ENCODE results near the gene SNX19. TPM values are rescaled to one million over a fixed set of nuclear protein-coding genes. Genes with fewer than 3 reads are reported as not detected.

Gene SNX19
- total RNA-seq, 4 donors from 2014 or later: 89.8 to 193 (median 137) TPM

DNA sequence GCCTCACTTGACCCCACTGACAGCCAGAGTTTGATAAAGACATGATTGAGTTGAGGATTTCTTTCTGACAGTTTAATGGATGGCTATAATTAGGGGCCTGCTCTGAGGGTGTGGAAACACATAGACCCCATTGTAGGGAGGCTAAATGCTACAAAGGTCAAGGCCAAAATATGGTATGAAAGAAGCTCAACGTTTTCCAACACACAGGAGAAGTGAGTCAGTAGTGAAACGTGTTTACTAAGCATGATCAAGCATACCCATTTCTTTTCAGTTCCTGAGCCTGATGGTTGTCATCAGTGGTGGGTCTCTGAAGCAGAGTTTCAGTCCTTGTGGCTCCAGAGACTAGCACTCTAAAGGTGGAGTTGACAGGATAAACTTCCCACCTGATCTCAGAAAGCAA is 69.7 kb downstream of the SNX19 start:
- TF ChIP-seq POLR2A (IDR thresholded peaks at IDR 0.05) (no peak), EP300 (IDR thresholded peaks at IDR 0.05; ENCODE audit: low read depth) (no peak), POLR2AphosphoS5 (IDR thresholded peaks at IDR 0.05) (no peak)
- TF ChIP-seq, protein P1, sequence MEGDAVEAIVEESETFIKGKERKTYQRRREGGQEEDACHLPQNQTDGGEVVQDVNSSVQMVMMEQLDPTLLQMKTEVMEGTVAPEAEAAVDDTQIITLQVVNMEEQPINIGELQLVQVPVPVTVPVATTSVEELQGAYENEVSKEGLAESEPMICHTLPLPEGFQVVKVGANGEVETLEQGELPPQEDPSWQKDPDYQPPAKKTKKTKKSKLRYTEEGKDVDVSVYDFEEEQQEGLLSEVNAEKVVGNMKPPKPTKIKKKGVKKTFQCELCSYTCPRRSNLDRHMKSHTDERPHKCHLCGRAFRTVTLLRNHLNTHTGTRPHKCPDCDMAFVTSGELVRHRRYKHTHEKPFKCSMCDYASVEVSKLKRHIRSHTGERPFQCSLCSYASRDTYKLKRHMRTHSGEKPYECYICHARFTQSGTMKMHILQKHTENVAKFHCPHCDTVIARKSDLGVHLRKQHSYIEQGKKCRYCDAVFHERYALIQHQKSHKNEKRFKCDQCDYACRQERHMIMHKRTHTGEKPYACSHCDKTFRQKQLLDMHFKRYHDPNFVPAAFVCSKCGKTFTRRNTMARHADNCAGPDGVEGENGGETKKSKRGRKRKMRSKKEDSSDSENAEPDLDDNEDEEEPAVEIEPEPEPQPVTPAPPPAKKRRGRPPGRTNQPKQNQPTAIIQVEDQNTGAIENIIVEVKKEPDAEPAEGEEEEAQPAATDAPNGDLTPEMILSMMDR (IDR thresholded peaks at IDR 0.05): no peak
- in situ Hi-C loops (cut with MboI; ENCODE audit: low pct_ligation_motif_present in 1 of 4, low pct_unique_long_range_greater_than_20kb in 1 of 4, low sequenced_read_pairs in 3 of 4): no loop called here
- H3K4me3 ChIP-seq: no peak overlapping the region
- H3K27me3 ChIP-seq: no peaks in the 10 kb centered on the region
- no peaks in the 10 kb centered on the region for H3K36me3 ChIP-seq
- H3K4me1 ChIP-seq: no peaks in the 10 kb centered on the region
- DNase-seq: no peak
- intact Hi-C loops (cut with DNase I; ENCODE audit: low total_unique reads): no loop called here
- no peaks in the 10 kb centered on the region for H3K9me3 ChIP-seq
- 63 to 64% methylated on average over 2 of the region's 2 CpGs for WGBS, 2 donors (ENCODE audit: low coverage in 1 of 2)
- H3K27ac ChIP-seq: no peak overlapping the region

- intact Hi-C loops (cut with DNase I; ENCODE audit: low total_unique reads): no loop called here
- H3K27me3 ChIP-seq: no peaks in the 10 kb centered on the region
These were observed 74.3 kb downstream of the SNX19 start for GRCh38 chr11:130842001-130842400.

DNA sequence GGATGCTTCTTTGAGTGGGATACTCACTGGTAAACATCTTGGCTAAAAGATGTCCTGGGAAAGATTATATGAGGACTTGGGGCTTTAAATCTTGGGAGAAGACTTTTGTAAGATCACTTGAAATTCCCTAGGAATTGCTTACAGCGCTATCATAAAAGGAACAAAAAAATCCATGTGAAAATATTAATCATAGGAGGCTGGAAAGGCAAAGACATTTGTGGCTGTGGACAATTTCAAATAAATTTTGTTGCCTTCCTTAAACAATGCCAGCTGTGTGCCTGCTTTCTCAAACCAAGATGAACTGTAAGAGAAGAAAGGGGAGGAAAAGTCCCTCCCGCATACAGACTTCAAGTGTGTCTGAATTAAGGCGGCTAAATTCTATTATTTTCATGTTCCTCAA is 75.6 kb downstream of the SNX19 start:
- no peak for DNase-seq
- in situ Hi-C loops (cut with MboI; ENCODE audit: low pct_ligation_motif_present in 1 of 4, low pct_unique_long_range_greater_than_20kb in 1 of 4, low sequenced_read_pairs in 3 of 4): no loop called here
- 46 to 71% methylated on average over 3 of the region's 3 CpGs for WGBS, 2 donors (ENCODE audit: low coverage in 1 of 2)

More at GRCh38 chr11:130842001-130842400, 74.3 kb downstream of the SNX19 start:
- TF ChIP-seq POLR2A (IDR thresholded peaks at IDR 0.05) (no peak), POLR2AphosphoS5 (IDR thresholded peaks at IDR 0.05) (no peak), EP300 (IDR thresholded peaks at IDR 0.05; ENCODE audit: low read depth) (no peak)
- TF ChIP-seq, protein P1 (IDR thresholded peaks at IDR 0.05): no peak
- Histone ChIP-seq H3K27ac (no peak overlapping the region), H3K4me1 (peaks cover 0 to 11% (median 0%) of the 10 kb centered on the region in 4 donors), H3K36me3 (no peaks in the 10 kb centered on the region), H3K4me3 (no peak overlapping the region), H3K9me3 (no peaks in the 10 kb centered on the region)
- in situ Hi-C loops (cut with MboI; ENCODE audit: low pct_ligation_motif_present in 1 of 4, low pct_unique_long_range_greater_than_20kb in 1 of 4, low sequenced_read_pairs in 3 of 4): no loop called here
- WGBS, 2 donors (ENCODE audit: low coverage in 1 of 2): 95 to 100% methylated on average over 1 of the region's 1 CpG
- DNase-seq: no peak

GRCh38 chr11:130839981-130840666 is 76.2 kb downstream of the SNX19 start:
- 41% methylated on average over 3 of the region's 3 CpGs; no CpG with 5 or more reads in 1 of the 2 donors for WGBS, 2 donors (ENCODE audit: low coverage in 1 of 2)
- H3K36me3 ChIP-seq: no peaks in the 10 kb centered on the region
- no peak overlapping the region for H3K4me3 ChIP-seq
- no peak for DNase-seq
- H3K27ac ChIP-seq: peak overlapping the region; percentile 3 to 43 (median 18)
- no peaks in the 10 kb centered on the region for H3K9me3 ChIP-seq
- H3K4me1 ChIP-seq: peaks cover 0 to 11% (median 0%) of the 10 kb centered on the region in 4 donors
- intact Hi-C loops (cut with DNase I; ENCODE audit: low total_unique reads) (no loop called here), in situ Hi-C loops (cut with MboI; ENCODE audit: low pct_ligation_motif_present in 1 of 4, low pct_unique_long_range_greater_than_20kb in 1 of 4, low sequenced_read_pairs in 3 of 4) (no loop called here)
- no peaks in the 10 kb centered on the region for H3K27me3 ChIP-seq
- no peak for TF ChIP-seq POLR2AphosphoS5 (IDR thresholded peaks at IDR 0.05)
- no peak for TF ChIP-seq POLR2A (IDR thresholded peaks at IDR 0.05)
- TF ChIP-seq EP300 (IDR thresholded peaks at IDR 0.05; ENCODE audit: low read depth): no peak
- TF ChIP-seq, protein P1 (IDR thresholded peaks at IDR 0.05): no peak

More for the DNA sequence above, 75.6 kb downstream of the SNX19 start:
- Histone ChIP-seq H3K27me3 (no peaks in the 10 kb centered on the region), H3K4me1 (peaks cover 0 to 11% (median 0%) of the 10 kb centered on the region in 4 donors), H3K9me3 (no peaks in the 10 kb centered on the region), H3K27ac (peak overlapping the region; percentile 3 to 43 (median 18)), H3K4me3 (no peak overlapping the region), H3K36me3 (no peaks in the 10 kb centered on the region)
- intact Hi-C loops (cut with DNase I; ENCODE audit: low total_unique reads): no loop called here
- TF ChIP-seq POLR2A (IDR thresholded peaks at IDR 0.05) (no peak), POLR2AphosphoS5 (IDR thresholded peaks at IDR 0.05) (no peak), EP300 (IDR thresholded peaks at IDR 0.05; ENCODE audit: low read depth) (no peak)
- TF ChIP-seq, protein P1 (IDR thresholded peaks at IDR 0.05): no peak
